Measurements from ENCODE around the gene SAT1. TPM values are rescaled to one million over a fixed set of nuclear protein-coding genes. Genes with fewer than 3 reads are reported as not detected.

The SAT1 gene
- total RNA-seq, 2 donors from 2014 or later, result 660 to 763 TPM

DNA sequence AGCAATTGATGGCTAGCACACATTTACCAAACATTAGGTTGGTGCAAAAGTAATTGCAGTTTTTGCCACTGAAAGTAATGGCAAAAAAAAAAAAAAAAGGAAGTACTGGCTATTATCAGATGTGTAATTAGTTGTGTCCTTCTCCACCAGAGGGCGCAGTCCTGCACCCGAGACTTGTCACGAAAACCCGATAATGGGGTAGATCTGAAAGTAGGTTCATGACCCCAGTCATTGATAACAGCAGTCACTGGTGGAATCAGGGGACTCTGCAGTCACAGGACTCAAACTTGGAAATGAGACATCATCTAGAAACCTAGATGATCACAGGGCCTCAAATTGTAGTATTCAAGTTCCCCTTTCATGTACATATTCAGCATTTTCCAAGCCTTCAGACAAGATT is 26.8 kb upstream of the SAT1 start:
- no peak overlapping the region for H3K4me3 ChIP-seq

DNA sequence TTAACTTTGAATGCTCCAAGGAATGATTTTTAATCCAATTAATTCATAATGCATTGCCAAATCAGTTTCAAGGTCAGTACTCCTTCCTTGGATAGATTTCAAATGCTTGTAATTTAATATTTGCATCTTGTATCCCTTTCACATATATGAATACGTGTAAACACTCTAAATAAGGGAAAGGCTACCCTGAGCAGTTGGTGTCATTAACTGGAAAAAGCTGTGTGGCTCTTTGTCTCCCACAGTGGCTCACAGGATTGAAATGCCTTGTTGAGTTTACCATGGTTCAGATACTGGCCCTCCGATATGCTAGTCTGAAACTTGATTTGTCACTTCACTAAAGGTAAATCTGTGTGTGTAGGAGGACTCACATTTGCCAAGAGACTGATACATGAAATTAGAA is 23.2 kb upstream of the SAT1 start:
- H3K9me3 ChIP-seq, result no peaks in the 10 kb centered on the region
- TF ChIP-seq, protein P1, sequence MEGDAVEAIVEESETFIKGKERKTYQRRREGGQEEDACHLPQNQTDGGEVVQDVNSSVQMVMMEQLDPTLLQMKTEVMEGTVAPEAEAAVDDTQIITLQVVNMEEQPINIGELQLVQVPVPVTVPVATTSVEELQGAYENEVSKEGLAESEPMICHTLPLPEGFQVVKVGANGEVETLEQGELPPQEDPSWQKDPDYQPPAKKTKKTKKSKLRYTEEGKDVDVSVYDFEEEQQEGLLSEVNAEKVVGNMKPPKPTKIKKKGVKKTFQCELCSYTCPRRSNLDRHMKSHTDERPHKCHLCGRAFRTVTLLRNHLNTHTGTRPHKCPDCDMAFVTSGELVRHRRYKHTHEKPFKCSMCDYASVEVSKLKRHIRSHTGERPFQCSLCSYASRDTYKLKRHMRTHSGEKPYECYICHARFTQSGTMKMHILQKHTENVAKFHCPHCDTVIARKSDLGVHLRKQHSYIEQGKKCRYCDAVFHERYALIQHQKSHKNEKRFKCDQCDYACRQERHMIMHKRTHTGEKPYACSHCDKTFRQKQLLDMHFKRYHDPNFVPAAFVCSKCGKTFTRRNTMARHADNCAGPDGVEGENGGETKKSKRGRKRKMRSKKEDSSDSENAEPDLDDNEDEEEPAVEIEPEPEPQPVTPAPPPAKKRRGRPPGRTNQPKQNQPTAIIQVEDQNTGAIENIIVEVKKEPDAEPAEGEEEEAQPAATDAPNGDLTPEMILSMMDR (IDR thresholded peaks at IDR 0.05), result no peak
- DNase-seq (ENCODE audit: low spot score) (no peak), ATAC-seq (ENCODE audit: insufficient number of reproducible peaks, low FRiP score, low read depth) (no peak)
- no peaks in the 10 kb centered on the region for H3K27me3 ChIP-seq (replicated peaks; ENCODE audit: insufficient read depth)
- no peaks in the 10 kb centered on the region for H3K4me1 ChIP-seq (ENCODE audit: control insufficient read depth in 1 of 2, low read depth in 2 of 2)
- no peaks in the 10 kb centered on the region for H3K36me3 ChIP-seq
- H3K4me3 ChIP-seq, result no peak overlapping the region
- H3K27ac ChIP-seq, result no peak overlapping the region

More for the DNA sequence above, 26.8 kb upstream of the SAT1 start:
- DNase-seq (ENCODE audit: low spot score) (no peak), ATAC-seq (ENCODE audit: insufficient number of reproducible peaks, low FRiP score, low read depth) (no peak)
- Histone ChIP-seq H3K27ac (no peak overlapping the region), H3K36me3 (no peaks in the 10 kb centered on the region), H3K9me3 (no peaks in the 10 kb centered on the region), H3K27me3 (replicated peaks; ENCODE audit: insufficient read depth) (no peaks in the 10 kb centered on the region), H3K4me1 (ENCODE audit: control insufficient read depth in 1 of 2, low read depth in 2 of 2) (peaks cover 0 to 13% of the 10 kb centered on the region in 2 donors)
- TF ChIP-seq, protein P1 (IDR thresholded peaks at IDR 0.05), result peak; percentile 24

DNA sequence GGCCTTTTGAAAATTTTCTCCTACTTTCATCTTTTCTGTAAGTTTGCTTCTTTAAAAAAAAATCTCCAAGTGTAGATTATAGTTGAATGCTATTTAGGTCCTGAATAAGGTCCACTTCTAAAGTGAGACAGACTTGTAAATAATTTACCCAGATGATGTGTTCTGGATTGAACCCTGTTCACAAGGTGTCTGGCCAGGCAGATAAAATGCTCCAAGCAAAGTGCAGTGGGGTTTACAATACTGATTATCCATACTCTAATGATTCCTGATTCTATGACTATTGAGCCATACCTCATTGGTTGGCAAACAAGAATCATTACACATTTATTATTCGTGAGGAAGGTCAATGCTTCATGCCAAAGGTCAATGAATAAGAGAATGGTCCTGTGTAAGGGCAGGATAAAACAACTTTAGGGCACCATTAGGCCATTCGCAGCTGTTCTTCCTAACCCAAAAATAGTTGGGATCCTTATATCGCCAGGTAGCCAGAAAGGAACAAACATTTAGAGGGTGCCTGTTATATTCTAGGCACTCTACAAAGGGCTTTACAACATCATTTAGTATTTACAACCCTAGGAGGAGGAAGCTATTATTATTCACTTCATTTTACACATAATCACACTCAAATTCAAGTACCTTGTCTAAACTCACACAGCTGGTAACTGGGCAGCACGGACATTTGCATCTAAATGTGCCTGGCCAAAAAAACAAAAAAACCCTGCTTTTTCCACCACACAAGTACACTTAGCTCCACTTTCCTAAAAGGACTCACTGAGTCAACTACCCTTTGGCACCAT is 18.6 kb upstream of the SAT1 start:
- ATAC-seq (ENCODE audit: insufficient number of reproducible peaks, low FRiP score, low read depth) (no peak), DNase-seq (ENCODE audit: low spot score) (no peak)
- H3K4me3 ChIP-seq, result no peak overlapping the region
- H3K9me3 ChIP-seq, result no peaks in the 10 kb centered on the region
- H3K27ac ChIP-seq, result no peak overlapping the region
- TF ChIP-seq, protein P1 (IDR thresholded peaks at IDR 0.05), result no peak
- H3K4me1 ChIP-seq (ENCODE audit: control insufficient read depth in 1 of 2, low read depth in 2 of 2), result no peaks in the 10 kb centered on the region
- H3K27me3 ChIP-seq (replicated peaks; ENCODE audit: insufficient read depth), result no peaks in the 10 kb centered on the region
- H3K36me3 ChIP-seq, result no peaks in the 10 kb centered on the region

DNA sequence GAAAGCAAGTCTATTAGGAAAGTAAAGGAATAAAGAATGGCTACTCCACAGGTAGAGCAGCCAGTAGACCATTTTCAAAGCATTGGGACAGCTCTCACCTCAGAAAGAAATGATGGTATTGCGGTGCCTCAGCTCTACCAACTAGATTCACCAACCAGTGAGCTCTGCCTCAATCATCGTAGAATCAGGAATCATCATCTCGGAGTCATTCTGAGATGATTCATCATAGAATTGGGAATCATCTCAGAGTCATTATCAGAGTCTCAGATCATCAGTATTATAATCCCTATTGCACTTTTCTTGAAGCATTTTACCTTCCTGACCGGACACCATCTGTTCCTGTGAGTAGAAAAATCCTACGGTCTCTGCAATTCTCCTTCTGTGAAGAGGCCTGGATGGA is 17.5 kb upstream of the SAT1 start:
- no peaks in the 10 kb centered on the region for H3K4me1 ChIP-seq (ENCODE audit: control insufficient read depth in 1 of 2, low read depth in 2 of 2)
- H3K27ac ChIP-seq, result no peak overlapping the region
- no peaks in the 10 kb centered on the region for H3K27me3 ChIP-seq (replicated peaks; ENCODE audit: insufficient read depth)
- ATAC-seq (ENCODE audit: insufficient number of reproducible peaks, low FRiP score, low read depth) (no peak), DNase-seq (ENCODE audit: low spot score) (no peak)
- TF ChIP-seq, protein P1 (IDR thresholded peaks at IDR 0.05), result no peak
- no peak overlapping the region for H3K4me3 ChIP-seq
- no peaks in the 10 kb centered on the region for H3K9me3 ChIP-seq
- no peaks in the 10 kb centered on the region for H3K36me3 ChIP-seq

DNA sequence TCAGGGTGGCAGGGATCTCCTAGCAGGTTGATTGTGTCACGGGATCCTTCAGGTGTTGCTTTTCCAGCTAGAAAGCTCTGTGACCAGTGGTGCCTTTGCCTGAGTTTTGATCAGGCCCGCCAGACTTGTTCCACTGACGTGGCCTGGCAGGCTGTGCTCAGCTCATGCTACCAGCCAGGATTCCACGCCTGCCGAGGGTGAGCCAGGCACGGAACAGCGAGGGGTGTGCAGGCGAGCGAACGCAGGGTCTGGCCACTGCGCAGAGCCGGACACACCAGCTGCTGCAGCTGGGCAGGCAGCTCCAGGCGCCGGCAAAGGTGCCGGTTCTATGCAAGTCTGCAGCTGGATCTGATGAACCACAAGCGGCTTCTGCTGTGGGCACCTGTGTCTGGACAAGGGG is 17.1 kb upstream of the SAT1 start:
- no peaks in the 10 kb centered on the region for H3K36me3 ChIP-seq
- no peak overlapping the region for H3K4me3 ChIP-seq
- TF ChIP-seq, protein P1 (IDR thresholded peaks at IDR 0.05), result no peak
- no peaks in the 10 kb centered on the region for H3K9me3 ChIP-seq
- no peaks in the 10 kb centered on the region for H3K4me1 ChIP-seq (ENCODE audit: control insufficient read depth in 1 of 2, low read depth in 2 of 2)
- no peak for DNase-seq (ENCODE audit: low spot score)
- ATAC-seq (ENCODE audit: insufficient number of reproducible peaks, low FRiP score, low read depth), result no peak
- H3K27me3 ChIP-seq (replicated peaks; ENCODE audit: insufficient read depth), result no peaks in the 10 kb centered on the region
- H3K27ac ChIP-seq, result no peak overlapping the region

All from thoracic aorta (tissue), 2 donors.